ENCODE measurements around the gene VPS4B. TPM values are rescaled to one million over a fixed set of nuclear protein-coding genes. Genes with fewer than 3 reads are reported as not detected.

Gene VPS4B
- total and polyA plus RNA-seq, 2 of the 8 experiments (the other 6 are each of a cell fraction or from before 2014, with no cell fraction given): 7.2 to 45.3 TPM

- TF ChIP-seq SUZ12 (IDR thresholded peaks at IDR 0.05; ENCODE audit: low read length) (no peak), YY1 (IDR thresholded peaks at IDR 0.05; ENCODE audit: low read depth, low read length) (no peak), JUN (IDR thresholded peaks at IDR 0.05; ENCODE audit: low read depth, low read length) (no peak), TAF7 (optimal IDR thresholded peaks at IDR 0.05; ENCODE audit: borderline replicate concordance, low read depth, low read length) (no peak), RAD21 (IDR thresholded peaks at IDR 0.05 in 1 of 2, conservative IDR thresholded peaks at IDR 0.05 in 1 of 2; ENCODE audit: low read depth in 2 of 2, low read length in 2 of 2) (no peak), RNF2 (IDR thresholded peaks at IDR 0.05; ENCODE audit: borderline replicate concordance, low read depth, low read length, missing control alignments, poor library complexity, severe bottlenecking) (no peak), SIX5 (IDR thresholded peaks at IDR 0.05; ENCODE audit: low read depth, low read length) (peak; percentile 45; the same call in 1 of the 2 replicates), ATF2 (IDR thresholded peaks at IDR 0.05; ENCODE audit: low read length) (no peak), KDM5A (IDR thresholded peaks at IDR 0.05; ENCODE audit: low read length) (peak; percentile 47), GTF2F1 (IDR thresholded peaks at IDR 0.05; ENCODE audit: borderline replicate concordance, low read depth, low read length) (no peak; the same call in 1 of the 2 replicates), CHD2 (IDR thresholded peaks at IDR 0.05; ENCODE audit: low read length) (no peak), BACH1 (IDR thresholded peaks at IDR 0.05; ENCODE audit: low read length) (no peak), CBX5 (IDR thresholded peaks at IDR 0.05; ENCODE audit: low read depth, low read length) (no peak), POLR2AphosphoS5 (IDR thresholded peaks at IDR 0.05; ENCODE audit: low read depth, low read length) (peak; percentile 93), SP1 (IDR thresholded peaks at IDR 0.05; ENCODE audit: low read depth, low read length) (peak; percentile 89), KDM1A (IDR thresholded peaks at IDR 0.05; ENCODE audit: borderline replicate concordance, low read length) (no peak), SIRT6 (IDR thresholded peaks at IDR 0.05; ENCODE audit: low read length) (no peak), TEAD4 (IDR thresholded peaks at IDR 0.05; ENCODE audit: low read depth, low read length) (no peak), SAP30 (IDR thresholded peaks at IDR 0.05; ENCODE audit: insufficient read depth, insufficient replicate concordance, low read length) (no peak), CHD1 (IDR thresholded peaks at IDR 0.05; ENCODE audit: low read depth, low read length) (no peak), NANOG (IDR thresholded peaks at IDR 0.05; ENCODE audit: insufficient read depth, low read depth, low read length, poor library complexity, severe bottlenecking) (no peak)
- TF ChIP-seq, protein P1, sequence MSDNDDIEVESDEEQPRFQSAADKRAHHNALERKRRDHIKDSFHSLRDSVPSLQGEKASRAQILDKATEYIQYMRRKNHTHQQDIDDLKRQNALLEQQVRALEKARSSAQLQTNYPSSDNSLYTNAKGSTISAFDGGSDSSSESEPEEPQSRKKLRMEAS (IDR thresholded peaks at IDR 0.05): no peak; the same call in 1 of the 2 replicates
These were observed at the start of gene VPS4B (continued) for GRCh38 chr18:63422087-63422863.

All from H1 (cell line).